C4-2B (cell line): ENCODE results near the gene PROCR.
"Not testable (repeated sequence)": the region's sequence is repeated elsewhere in the genome, so short reads cannot be mapped to it uniquely, and the experiment has no call there.

Source experiments
- CTCF ChIP-seq: fragments of 450-650 bp; conservative IDR thresholded peaks from 2 replicates; pipeline ENCODE4 v1.5.1; 2017; ENCODE audit warnings: mild to moderate bottlenecking
- ZFX ChIP-seq: fragments of 450-650 bp; IDR thresholded peaks from 2 replicates; pipeline ENCODE4 v1.6.1; 2017

DNA sequence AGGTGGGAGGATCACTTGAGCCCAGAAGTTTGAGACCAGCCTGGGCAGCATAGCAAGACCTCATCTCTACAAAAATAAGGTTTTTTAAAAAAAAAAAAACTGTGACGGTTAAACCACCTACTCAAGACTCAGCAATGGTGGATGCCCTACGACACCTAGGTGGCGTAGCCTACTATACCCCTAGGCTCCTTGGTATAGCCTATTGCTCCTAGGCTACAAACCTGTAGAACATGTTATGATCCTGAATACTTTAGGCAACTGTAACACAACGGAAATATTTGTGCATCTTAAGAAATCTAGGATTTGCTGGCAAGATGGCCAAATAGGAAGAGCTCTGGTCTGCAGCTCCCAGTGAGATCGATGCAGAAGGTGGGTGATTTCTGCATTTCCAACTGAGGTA is 11.5 kb upstream of the PROCR start:
- TF ChIP-seq CTCF, ZFX: not testable (repeated sequence)
